VCaP (cell line): ENCODE results near the gene PTPN2.
"Not testable (repeated sequence)": the region's sequence is repeated elsewhere in the genome, so short reads cannot be mapped to it uniquely, and the experiment has no call there.

Source experiments
- H3K27ac ChIP-seq: fragments of 450-650 bp; 2 replicates; pipeline ENCODE4 v1.5.1; 2017
- TF ChIP-seq, protein P1 (sequence below): fragments of 450-650 bp; conservative IDR thresholded peaks from 2 replicates; pipeline ENCODE4 v1.5.1; 2017; ENCODE audit warnings: mild to moderate bottlenecking, moderate library complexity

The PTPN2 gene

DNA sequence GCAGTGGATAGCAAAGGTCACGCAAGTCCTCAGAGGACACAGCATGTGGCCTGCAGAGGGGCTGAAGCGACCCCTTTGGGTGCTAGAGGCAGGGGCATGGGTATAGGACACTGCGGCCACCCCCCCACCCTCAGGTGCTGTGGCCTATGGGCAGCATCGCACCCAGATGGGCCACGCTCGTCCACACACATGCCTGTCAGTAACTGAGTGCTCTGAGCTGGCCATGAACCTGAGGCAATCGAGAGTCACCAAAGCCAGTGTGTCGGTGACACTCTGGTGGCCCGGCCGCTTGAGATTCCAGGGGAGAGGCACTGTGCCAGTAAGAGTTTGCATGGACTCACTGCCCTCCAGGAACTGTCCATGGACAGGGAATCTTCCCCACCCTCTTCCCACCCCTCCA is 22.7 kb upstream of the PTPN2 start:
- no peak overlapping the region for H3K27ac ChIP-seq
- TF ChIP-seq, protein P1, sequence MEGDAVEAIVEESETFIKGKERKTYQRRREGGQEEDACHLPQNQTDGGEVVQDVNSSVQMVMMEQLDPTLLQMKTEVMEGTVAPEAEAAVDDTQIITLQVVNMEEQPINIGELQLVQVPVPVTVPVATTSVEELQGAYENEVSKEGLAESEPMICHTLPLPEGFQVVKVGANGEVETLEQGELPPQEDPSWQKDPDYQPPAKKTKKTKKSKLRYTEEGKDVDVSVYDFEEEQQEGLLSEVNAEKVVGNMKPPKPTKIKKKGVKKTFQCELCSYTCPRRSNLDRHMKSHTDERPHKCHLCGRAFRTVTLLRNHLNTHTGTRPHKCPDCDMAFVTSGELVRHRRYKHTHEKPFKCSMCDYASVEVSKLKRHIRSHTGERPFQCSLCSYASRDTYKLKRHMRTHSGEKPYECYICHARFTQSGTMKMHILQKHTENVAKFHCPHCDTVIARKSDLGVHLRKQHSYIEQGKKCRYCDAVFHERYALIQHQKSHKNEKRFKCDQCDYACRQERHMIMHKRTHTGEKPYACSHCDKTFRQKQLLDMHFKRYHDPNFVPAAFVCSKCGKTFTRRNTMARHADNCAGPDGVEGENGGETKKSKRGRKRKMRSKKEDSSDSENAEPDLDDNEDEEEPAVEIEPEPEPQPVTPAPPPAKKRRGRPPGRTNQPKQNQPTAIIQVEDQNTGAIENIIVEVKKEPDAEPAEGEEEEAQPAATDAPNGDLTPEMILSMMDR = no peak

DNA sequence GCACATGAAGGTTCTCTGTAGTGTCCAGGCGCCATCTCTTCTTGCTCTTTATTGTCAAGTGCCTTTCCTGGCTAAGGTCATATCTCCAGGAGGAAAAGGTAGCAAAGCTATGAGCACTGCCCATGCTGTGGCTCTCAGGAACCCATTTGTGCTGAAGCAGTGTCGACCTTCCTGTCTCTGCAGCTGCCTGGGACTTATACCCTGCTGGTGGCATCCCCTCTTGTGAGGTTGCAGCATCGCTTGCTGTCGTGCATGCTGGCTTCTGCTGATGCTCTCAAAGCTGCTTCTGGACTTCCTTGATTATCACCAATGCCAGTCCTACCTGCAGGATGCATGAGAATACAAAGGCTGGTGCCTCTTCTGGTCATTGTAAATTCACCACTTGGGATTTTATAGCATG is 22.1 kb upstream of the PTPN2 start:
- H3K27ac ChIP-seq = no peak overlapping the region
- TF ChIP-seq, protein P1 = no peak

DNA sequence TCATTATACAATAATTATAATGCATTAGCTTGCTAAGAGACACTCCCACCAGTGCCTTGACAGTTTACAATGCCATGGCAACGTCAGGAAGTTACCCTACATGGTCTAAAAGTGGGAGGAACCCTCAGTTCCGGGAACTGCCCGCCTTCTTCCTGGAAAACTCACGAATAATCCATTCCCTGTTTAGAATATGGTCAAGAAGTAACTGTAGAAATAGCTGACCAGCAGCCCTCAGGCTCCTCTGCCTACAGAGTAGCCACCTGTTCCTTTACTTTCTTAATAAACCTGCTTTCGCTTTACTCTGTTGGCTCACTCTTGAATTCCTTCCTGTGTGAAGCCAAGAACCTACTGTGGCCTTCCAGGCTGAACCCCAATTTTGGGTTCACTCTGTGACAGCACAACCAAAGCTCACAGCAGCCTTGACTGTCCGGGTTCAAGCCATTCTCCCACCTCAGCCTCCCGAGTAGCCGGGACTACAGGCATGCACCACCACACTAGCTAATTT is 20.0 kb upstream of the PTPN2 start:
- TF ChIP-seq, protein P1 = no peak
- no peak overlapping the region for H3K27ac ChIP-seq

DNA sequence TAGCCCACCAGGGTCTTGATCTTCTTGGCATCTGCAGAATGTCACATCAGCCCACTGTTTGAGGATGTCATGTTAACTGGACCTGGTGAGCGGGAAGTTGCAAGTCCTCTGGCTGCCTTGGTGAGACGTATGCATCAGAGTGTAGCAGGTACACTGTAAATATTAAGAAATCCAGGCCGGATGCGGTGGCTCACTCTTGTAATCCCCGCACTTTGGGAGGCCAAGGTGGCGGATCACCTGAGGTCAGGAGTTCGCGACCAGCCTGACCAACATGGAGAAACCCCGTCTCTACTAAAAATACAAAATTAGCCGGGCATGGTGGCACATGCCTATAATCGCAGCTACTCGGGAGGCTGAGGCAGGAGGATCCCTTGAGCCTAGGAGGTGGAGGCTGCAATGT is 17.2 kb upstream of the PTPN2 start:
- not testable (repeated sequence) for H3K27ac ChIP-seq

DNA sequence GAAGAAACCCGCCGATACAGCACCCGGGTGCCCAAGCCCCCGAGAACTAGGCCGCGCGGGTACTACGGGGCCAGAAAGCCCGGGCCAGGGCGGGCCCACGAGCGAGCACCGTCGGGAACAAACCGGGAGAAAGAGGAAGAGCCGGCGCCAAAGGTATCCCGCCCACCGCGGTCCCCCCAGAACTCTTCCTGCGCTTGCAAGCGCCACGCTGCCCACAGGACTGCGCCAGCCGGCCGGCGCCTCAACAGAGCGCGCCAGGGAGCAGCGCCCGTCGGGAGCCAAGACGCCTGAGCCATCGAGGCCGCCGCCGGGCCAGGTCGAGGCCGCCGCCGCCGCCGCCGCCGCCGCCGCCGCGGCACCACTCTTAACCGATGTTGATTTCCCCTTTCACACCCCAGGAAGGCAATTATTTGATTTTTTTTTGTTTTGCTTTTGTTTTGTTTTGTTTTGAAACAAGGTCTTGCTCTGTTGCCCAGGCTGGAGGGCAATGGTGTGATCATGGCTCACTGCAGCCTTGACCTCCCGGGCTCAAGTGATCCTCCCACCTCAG is 12.8 kb upstream of the PTPN2 start:
- H3K27ac ChIP-seq = not testable (repeated sequence)

DNA sequence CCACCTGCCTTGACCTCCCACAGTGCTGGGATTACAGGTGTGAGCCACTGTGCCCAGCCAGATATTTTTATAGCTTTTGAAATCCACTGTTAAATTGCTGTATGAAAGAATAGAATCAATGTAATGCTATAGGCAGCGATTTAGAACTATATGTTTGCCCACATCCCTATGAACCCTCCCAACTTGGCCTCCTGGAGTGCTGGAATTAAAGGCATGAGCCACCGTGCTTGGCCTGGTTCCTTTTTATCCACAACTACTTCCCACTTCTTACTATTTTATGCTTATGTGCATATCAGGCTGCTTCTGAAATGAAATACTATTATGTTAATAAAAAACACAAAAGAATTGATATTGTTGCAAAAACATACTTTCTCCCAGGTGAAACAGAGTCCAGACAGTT is 11.6 kb upstream of the PTPN2 start:
- TF ChIP-seq, protein P1 = no peak
- no peak overlapping the region for H3K27ac ChIP-seq

DNA sequence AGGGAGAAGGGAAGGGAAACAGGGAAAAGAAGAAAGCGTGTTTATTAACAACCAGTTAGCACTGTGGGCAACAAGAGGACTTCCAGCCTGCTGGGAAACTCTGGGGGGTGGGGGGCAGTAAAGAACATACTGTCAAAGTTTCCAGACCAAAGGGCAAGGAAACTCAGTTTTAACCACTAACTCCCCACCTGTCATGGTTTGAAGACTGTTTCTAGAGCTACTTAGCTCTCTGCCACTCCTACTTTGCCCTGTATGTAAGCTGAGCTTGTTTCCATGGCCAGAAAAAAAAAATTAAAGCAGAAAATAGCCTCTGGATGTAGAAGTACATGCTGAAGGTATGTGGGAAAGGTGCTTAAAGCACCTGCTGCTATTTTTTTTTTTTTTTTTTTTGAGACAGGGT is 11.0 kb upstream of the PTPN2 start:
- no peak overlapping the region for H3K27ac ChIP-seq
- TF ChIP-seq, protein P1 = no peak

DNA sequence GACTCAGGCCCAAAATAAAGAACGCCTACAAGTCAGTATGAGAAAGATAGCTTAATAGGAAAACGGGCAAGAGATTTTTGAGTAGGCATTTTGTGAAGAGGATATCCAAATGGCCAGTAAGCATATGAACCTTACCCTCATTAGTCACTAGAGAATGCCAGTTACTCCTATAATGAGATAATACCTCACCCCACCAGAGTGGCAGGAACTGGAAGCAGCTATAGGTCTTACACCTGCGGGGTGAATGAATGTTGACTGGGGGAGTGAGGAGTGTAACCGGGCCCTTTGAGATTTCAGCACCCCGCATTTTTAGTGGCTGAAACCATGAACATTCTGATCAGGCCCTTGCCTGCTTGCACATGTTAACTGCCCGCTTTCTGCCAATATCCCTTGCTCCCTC is 7.5 kb upstream of the PTPN2 start:
- TF ChIP-seq, protein P1 = no peak
- no peak overlapping the region for H3K27ac ChIP-seq

DNA sequence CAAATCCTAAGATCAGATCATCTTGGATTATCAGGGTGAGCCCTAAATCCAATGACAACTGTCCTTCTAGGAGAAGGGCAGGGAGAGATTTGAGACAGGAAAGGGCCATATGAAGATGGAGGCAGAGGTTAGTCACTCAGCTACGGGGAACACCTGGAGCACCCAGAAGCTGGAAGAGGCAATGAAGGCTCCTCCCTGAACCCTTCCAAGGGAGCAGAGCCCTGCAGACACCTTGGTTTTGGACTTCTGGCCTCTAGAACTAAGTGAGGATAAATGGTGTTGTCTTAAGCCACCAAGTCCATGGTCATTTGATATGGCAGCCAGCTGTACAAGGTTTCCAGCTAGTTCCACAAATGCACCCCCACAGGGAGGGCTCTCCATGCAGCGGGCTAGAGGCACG is 6.9 kb upstream of the PTPN2 start:
- no peak overlapping the region for H3K27ac ChIP-seq

More for the DNA sequence above, 6.9 kb upstream of the PTPN2 start:
- TF ChIP-seq, protein P1 = no peak
